GM03348 (cell line): ENCODE results near the gene PDE4D.
"Not testable (repeated sequence)": the region's sequence is repeated elsewhere in the genome, so short reads cannot be mapped to it uniquely, and the experiment has no call there.

Experiments used
- DNase-seq: peaks from one replicate; pipeline ENCODE4 v3.0.0; 2012; ENCODE audit warnings: low spot score

PDE4D gene

DNA sequence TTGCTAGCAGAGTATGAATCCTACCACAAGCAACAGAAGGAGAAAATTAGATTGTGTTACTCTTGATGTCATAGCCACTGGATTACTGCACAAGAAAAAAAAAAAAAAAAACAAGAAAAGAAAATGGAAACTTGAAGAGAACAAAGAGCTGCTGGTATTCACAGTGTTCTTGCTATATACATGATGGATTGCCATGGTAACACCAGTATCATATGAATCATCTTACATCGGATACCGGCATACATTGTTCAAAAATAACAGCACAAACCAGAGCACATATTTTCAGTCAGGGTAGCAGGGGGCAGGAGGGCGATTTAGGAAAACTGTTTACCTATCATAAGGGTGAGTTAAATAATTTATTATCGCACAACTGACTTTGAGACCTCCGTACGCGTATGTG is 472.9 kb downstream of the PDE4D start:
- DNase-seq: no peak

DNA sequence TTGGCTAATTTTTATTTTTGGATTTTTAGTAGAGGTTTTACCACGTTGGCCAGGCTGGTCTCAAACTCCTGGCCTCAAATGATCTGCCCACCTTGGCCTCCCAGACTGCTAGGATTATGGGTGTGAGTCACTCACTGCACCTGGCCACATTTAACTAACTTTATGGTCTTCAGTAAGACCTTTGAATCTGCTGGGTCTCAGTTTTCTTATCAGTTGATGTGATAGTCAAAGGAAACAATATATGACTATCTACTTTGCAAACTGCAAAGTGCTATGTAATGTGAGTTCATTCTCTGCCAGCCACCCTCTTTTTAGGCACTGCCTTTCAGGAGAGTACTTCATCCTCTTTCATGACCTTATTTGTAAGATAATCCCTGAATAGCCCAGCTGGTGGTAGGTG is 474.7 kb downstream of the PDE4D start:
- no peak for DNase-seq

DNA sequence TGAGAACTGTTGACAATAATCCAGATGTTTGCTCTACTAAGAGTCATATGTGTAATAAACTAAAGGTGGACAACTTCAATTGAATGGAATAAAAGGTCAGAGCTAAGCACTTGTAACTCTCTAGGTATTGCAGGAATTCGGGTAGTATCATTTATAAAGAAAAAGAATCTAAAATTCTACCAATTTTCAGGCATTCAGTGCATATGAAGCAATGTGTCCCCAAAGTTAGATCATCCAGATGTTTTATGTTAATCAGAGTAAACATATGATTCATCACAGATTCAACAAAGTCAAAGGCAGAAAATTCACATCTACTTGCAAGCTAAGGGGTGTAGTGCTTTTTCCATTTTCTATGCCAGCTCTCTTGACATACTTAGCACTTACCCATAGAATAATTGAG is 477.1 kb downstream of the PDE4D start:
- no peak for DNase-seq

DNA sequence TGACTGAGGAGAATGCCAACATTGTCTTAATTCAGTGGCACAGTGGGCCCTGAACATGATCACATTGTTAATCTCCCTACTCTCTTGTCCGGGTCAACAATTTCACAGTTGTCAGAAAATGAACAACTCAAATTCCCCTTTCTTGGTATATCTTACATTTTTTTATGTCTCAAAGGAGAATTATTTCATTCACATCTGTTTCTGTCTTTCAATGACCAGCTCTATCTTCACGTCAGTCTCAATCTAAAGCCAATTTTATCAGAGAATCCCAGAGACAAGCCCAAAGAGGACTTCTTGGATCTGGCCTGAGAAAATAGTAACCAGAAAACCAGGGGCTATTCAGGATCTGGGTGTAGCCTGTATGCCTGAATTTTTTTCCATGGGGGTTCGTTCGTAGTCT is 477.5 kb downstream of the PDE4D start:
- no peak for DNase-seq

DNA sequence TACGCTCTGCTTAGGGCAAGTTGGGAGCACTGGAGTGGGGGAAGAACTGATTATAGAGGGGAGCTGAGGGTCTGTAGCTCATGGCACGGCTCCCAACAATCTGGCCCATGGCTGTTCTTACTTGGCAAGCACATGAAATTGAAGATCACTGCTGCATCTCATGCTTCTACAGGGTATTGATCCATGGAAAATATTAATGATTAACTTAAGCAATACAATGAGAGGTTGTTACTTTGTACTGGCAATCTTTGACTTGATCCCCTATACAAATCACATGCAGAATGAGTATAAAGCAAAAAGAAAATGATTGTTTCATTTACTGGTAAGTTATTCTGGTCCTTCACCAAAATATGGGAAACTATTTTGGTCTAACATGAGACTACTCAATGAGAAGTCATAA is 481.1 kb downstream of the PDE4D start:
- no peak for DNase-seq

DNA sequence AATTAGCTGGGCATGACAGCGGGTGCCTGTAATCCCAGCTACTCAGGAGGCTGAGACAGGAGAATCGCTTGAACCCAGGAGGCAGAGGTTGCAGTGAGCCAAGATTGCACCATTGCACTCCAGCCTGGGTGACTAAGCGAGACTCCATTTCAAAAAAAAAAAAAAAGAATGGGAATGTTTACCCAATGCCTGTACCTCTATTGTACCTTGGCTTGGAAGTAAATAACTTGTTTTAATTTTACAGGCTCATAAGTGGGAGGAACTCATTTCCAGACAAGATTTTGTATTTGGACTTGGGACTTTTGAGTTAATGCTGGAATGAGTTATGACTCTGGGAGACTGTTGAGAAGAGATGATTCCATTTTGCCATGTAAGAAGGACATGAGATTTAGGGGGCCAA is 484.5 kb downstream of the PDE4D start:
- not testable (repeated sequence) for DNase-seq

DNA sequence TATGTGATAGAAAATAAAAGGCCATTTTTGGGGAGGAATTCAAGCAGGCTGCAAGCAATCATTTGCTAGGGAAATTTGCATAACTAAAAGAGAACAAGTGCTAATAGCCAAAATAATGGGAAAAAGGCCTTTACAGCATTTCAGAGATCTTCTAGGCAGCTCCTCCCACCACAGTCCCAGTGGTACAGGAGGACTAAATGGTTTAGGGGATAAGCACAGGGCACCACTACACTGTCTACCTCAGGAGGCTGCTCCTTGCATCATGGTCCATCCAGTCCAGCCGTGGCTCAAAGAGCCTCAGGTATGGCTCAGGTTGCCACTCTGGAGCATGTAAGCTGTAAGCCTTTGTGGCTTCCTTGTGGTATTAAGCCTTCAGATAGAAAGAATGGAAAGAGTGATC is 485.6 kb downstream of the PDE4D start:
- no peak for DNase-seq

DNA sequence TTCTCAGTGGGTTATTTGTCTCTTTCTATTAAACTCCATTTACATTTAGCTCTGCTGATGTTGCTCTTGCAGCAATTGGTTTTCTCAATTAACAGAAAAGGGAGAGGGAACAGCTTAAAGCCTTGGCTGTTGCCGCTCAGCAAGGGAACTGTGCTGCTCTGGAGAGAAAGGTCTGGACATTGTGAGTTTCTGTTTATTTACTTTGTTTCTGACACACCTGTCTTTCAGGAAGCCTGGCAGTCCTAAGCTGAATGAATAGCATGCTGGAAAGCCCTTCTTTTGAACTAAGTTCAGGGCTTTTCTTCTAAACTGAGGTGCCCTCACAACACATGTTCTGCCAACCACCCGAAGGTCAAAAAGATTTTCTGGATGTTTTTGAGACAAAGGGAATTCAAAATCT is 491.9 kb downstream of the PDE4D start:
- DNase-seq: no peak

DNA sequence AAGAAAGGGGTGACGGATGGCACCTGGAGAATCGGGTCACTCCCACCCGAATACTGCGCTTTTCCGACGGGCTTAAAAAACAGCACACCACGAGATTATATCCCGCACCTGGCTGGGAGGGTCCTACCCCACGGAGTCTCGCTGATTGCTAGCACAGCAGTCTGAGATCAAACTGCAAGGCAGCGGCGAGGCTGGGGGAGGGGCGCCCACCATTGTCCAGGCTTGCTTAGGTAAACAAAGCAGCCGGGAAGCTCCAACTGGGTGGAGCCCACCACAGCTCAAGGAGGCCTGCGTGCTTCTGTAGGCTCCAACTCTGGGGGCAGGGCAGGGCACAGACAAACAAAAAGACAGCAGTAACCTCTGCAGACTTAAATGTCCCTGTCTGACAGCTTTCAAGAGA is 498.6 kb downstream of the PDE4D start:
- DNase-seq: not testable (repeated sequence)

DNA sequence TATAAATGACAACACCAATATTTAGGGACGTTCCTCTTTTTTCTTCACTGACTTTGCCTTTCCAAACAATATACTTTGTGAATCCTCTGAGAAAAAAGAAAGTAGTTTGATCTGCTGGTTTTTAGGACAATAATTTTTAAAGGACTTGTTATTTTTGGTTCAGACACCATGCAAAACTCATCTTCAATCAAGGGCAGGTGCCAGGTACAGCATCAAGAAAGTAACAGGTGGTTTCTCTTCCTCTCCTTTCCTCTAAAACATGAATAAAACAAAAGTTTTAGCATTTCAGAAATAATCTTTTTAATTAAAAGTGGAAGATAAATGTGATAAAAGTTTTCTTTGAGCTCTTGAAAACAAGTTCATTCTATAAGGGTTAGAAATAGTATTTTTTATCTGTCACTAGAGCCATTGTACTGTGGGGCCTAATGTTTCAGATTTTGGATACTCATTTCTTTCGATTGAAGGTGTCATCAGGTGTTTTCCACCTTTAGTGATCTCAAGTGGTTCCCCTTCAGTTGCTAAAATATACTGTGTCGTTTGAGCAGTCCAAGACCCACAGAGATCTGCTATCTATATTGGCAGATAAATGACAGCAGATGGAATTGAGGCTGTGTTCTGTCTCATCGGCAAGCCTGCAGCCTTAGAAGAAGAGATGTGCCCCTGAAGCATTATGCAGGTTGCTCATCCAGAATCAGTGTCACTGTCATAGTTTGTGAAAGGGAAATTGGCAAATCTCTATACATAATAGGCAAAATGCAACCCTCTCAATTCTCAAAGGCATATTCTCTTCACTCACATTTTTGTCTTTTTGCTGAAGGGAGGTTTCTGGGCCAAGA is 499.7 kb downstream of the PDE4D start:
- no peak for DNase-seq

DNA sequence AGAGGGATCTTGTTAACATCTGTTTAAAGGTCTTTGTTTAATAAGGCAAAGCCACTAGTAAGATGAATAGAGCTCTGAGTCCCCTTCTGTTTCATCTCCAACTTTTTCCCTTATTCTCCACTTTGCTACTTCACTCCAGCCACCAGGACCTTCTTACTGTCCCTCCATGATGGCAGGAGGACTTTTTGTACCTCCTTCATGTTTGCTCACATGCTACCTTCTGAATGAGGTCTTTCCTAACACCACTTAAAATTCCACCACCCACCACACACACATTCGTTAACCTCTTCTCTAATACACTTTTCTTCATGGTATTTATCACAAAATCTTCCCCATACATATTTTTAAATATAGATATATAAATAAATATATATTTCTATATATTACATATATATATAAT is 501.9 kb downstream of the PDE4D start:
- DNase-seq: no peak

DNA sequence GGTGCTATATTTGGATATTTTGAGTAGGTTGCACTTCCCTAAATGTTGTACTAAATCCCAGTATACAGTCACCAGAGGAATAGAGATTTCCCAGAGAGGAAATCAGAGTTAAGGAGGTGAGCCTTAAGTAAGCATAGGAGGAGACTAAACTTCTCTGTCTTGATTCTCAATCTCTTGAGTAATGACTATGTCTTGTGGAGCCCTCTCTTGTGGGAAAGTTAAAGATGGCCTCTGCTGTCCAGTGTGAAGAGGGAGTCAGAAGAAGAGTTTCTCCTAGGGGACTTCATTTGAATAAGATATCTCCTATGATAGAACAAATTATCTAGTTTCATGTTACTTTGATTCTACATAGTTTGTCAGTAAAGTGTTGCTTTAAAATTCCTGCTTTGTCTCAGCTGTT is 502.5 kb downstream of the PDE4D start:
- DNase-seq: no peak

DNA sequence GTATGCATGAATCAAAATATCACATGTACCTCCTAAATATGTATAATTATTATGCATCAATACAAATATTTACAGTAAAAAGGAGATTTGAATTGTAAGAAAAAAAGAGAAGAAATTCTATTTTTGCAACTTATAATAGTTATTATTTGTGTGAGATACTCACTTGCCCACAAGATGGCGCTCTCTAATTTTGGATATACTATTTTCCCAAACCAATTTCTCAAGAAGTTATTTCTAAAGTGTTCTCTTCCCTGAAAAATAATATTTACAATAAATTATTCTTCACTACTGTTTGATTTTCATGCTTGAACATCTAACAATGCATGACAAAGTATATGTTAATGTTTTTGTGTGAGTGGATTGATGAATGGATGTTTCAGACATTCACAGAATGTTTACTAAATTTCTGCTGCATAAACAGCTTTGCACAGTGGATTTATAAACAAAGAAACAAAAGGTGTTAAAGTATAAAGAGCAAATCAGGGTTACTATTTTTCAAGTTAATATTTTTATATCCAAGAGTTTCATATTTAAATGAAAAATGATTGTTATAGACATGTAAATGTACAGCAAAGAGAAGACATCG is 503.4 kb downstream of the PDE4D start:
- DNase-seq: peak; percentile 29

DNA sequence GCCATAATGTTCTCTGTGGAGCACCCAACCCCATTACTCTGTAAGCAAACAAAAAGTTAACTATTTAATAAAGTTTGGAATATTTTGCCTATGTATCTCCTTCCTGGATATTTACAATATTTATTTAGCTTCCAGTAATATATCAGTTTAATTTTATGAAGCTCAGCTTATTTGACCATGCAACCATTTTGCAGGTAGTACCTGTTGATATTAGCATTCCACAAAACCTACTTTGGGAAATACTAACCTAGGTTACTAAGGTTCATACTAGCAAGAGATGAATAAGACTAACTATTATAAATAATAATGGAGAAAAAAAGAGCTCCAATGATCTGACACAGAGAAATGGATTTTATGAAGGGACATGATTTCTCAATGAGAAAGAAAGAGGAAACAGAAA is 506.4 kb downstream of the PDE4D start:
- no peak for DNase-seq

DNA sequence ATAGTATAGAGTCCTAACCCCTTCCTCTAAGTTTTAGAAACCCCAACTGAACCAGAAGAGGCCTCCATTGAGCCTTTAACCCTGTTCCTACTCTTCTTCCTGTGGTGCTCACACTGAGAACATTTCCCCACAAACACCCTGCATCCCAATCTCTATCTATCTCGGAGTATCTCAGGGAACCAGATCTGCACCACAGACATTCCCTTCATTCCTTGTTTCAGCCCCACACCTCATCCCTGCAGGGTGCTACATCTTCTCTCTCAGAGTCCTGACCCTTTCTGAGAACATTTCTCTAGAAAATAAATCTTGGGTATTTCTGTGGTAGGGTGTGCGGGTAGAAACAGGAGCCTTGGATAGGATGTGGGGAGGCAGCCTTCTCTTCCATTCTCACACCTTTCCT is 507.8 kb downstream of the PDE4D start:
- no peak for DNase-seq

DNA sequence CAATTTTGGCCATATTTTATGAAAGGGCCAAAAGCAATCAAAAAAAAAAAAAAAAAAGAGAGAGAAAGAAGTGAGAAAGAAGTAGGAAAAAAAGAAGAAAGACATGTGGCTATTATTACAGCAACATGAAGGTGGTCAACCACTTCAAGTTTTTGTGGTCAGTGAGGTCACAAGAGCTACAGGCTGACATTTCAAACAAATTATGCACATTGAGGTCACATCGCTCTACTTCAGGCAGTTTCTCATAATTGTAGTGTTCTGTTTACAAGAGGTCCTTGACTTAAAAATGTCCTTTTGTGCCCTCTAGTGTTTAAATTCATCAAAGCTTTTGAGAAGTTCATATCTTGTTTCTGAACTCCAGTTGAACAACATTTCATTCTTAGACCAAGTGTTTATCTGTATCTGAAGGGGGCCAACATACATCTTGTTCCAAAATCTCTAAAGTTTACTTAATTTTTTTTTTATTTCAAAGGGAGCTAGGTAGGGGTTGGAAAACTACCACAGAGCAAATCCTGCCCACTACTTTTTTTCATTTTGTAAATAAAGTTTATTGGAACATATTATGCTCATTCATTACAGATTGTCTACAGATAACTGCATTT is 513.1 kb downstream of the PDE4D start:
- DNase-seq: peak; percentile 57

DNA sequence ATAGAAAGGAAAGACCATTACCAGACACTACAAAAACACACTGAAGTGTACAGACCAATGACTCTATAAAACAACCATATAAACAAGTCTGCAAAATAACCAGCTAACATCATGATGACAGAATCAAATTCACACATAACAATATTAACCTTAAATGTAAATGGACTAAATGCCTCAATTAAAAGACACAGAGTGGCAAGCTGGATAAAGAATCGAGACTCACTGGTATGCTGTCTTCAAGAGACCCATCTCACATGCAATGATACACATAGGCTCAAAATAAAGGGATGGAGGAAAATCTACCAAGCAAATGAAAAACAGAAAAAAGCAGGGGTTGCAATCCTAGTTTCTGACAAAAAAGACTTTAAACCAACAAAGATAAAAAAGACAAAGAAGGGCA is 519.5 kb downstream of the PDE4D start:
- DNase-seq: not testable (repeated sequence)

DNA sequence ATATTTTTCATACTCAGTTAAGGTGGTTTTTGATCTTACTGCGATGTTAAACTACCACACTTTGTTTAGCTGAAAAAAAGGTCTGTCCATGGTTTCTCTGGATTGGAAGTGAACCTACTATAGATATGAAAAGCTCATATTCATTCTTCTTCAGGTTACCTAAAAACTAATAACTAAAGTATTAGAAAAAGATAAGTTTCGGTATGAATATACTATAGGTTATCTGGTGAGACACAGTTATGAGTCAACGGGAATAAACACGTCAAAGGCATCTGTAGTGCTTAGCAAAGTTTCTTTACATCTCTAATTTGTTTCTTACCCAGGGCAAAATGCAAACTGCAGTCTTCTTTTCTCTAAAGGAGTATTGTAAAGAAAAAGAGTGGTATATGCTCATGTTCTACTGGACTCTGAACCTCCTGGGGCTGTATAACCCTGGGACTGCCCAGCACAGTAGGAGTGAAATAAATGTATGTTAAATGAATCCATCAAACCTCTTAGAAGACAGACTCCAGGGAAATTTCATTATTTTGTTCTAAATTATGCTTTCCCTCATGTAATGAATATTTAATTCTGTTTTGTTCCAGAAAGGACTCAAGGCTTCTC is 521.9 kb downstream of the PDE4D start:
- no peak for DNase-seq

DNA sequence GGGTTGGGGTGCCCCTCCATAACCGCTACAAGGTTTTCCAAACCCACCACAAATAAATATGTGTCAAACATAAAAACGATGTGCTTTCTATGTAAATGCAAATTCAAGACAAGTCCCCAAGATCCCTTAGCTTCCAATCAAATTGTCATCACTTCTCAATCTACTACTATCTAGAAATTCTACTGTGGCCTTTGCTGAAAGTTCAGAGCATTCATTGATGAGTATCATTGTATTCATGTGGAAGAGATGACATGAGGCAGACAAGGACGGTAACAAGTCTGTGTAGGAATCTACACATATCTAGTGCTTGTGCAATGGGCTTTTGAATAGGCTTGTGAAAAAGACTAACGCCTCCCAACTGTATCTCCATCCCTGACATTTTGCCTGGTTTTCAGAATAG is 524.6 kb downstream of the PDE4D start:
- no peak for DNase-seq

DNA sequence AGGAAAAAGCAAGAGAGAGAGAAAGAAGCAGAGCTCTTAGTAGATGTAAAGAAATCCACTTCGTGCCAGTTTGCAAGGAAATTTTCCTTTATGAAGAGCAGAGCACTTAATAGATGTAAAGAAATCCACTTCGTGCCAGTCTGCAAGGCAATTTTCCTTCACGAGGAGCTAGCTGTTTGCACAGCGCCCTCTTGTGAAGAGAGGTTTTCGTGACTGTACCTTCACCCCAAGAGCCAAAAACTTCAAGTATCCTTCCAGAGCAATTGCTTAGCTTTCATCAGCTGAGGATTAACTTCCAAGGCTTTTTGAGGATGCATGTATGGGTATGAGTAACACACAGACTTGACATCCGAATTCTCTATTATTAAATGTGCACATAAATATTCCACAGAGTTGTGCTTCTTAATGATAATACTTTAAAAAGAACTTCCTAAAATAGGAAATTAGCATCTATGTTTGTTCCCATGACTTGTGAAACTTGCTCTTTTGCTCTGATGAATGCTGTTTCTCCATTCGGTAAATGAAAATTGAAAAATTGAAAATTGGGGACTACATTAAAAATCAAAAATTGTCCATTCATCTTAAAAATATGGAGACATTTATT is 525.6 kb downstream of the PDE4D start:
- peak; percentile 46 for DNase-seq

DNA sequence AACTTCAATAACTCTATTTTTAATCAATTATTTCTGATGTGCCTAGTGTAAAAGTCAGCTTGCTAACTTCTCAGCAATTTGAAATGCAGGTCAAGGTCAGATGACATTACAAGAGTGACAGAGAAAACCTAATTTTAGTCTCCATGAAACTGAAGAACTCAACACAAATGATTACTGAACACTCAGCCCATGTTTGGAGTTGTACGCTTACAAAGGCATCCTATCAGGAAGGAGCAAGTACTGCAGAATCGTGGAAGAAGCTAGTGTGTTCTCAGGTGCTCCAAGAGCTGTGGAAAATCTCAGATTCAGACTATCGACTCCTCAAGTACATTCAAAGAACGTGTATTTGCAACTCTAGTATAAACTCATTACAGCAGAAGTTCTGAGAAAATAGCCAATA is 526.7 kb downstream of the PDE4D start:
- no peak for DNase-seq

DNA sequence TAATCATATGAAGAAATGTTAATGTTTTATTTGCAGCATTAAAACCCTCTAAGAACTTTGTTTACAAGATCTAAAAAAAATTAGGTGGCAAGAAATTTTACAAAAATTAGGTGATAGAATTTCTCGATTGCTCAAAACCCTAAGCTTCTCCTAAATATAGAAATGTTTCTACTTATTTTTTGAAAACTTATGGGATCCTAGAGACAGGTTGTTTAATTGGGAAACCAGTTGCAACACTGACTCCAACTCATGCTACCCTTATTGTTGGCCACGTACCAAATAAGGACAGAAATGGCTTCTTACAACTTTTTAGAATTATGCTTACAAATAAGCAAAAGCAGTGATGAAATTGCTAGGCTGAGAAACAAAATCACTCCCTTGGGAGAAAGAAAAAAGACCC is 531.1 kb downstream of the PDE4D start:
- DNase-seq: no peak

DNA sequence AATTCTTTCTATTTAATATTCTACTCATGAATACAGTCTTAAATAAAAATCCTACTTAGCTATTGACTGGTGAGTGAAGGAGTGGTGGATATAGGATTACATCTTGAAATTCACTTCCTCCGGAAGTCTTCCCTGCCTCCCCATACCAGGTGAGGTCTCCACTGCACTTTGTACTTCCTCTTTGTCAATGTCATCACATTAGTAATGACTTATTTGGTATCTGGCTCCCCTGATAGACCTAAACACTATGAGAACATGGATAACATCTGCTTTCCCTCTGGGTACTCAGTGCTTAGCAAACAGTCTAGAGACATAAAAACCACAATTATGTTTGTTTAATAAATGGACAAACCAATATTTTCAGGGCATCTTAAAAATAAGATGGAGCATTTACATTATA is 532.1 kb downstream of the PDE4D start:
- DNase-seq: no peak
